PC-9 (cell line): Measurements from ENCODE around the gene PSMC1. TPM values are rescaled to one million over a fixed set of nuclear protein-coding genes. Genes with fewer than 3 reads are reported as not detected.

Source experiments
- BruUV-seq: library from RNA; stranded (reverse); fragments of 400-500 nt; replicated peaks from 2 replicates; lab custom pipeline; 2021; lab: Mats Ljungman, UMichigan
- CTCF ChIA-PET: fragments of 300-600 bp; sonication (Branson Sonifier 250); formaldehyde crosslinking; loops from one replicate; lab custom pipeline; 2022; ENCODE audit warnings: antibody characterized with exemption; lab: Charles Lee
- POLR2A ChIA-PET: fragments of 300-600 bp; sonication (Branson Sonifier 250); formaldehyde crosslinking; loops from one replicate; lab custom pipeline; 2022; ENCODE audit warnings: antibody characterized with exemption; ENCODE audit not compliant: unreplicated experiment; lab: Charles Lee
- DNase-seq, 2 experiments: peaks; one replicate each; pipeline versions ENCODE4 v3.0.0 to v3.0.0-alpha.2; 2015 to 2022; ENCODE audit warnings: mixed read lengths in 1 of 2
- H2AFZ ChIP-seq: fragments of 200-600 bp; sonication (generic); 2 replicates; pipeline ENCODE4 v1.8.1; 2017; ENCODE audit warnings: antibody characterized with exemption
- H3F3A ChIP-seq: fragments of 200-600 bp; sonication (generic); 2 replicates; pipeline ENCODE4 v1.8.1; 2017; ENCODE audit warnings: antibody characterized with exemption, mild to moderate bottlenecking, low read depth; ENCODE audit not compliant: insufficient read depth
- H3K27ac ChIP-seq: fragments of 200-600 bp; sonication (generic); 2 replicates; pipeline ENCODE4 v1.6.1; 2016; ENCODE audit warnings: mixed run types
- H3K27me3 ChIP-seq: fragments of 200-600 bp; sonication (generic); 2 replicates; pipeline ENCODE4 v1.6.1; 2016; ENCODE audit warnings: low read depth, mixed run types; ENCODE audit not compliant: insufficient read depth
- H3K36me3 ChIP-seq: fragments of 200-600 bp; sonication (generic); 2 replicates; pipeline ENCODE4 v1.6.1; 2016; ENCODE audit warnings: low read depth, mixed run types
- H3K4me1 ChIP-seq: fragments of 200-600 bp; sonication (generic); replicated peaks from 2 replicates; pipeline ENCODE4 v1.6.1; 2016; ENCODE audit warnings: mixed run types; ENCODE audit not compliant: insufficient read depth
- H3K4me2 ChIP-seq: fragments of 200-600 bp; sonication (generic); 2 replicates; pipeline ENCODE4 v1.6.1; 2017; ENCODE audit warnings: mixed run types
- H3K4me3 ChIP-seq: fragments of 200-600 bp; sonication (generic); 2 replicates; pipeline ENCODE4 v1.6.1; 2016; ENCODE audit warnings: mixed run types
- H3K79me2 ChIP-seq: fragments of 200-600 bp; sonication (generic); 2 replicates; pipeline ENCODE4 v1.6.1; 2017; ENCODE audit warnings: low read depth, mixed run types
- H3K9me2 ChIP-seq: fragments of 200-600 bp; sonication (generic); 2 replicates; pipeline ENCODE4 v1.8.1; 2017; ENCODE audit warnings: mild to moderate bottlenecking; ENCODE audit not compliant: insufficient read depth
- H3K9me3 ChIP-seq: fragments of 200-600 bp; sonication (generic); 2 replicates; pipeline ENCODE4 v1.8.1; 2016; ENCODE audit warnings: low read depth; ENCODE audit not compliant: insufficient read depth
- H4K20me1 ChIP-seq: fragments of 200-600 bp; sonication (generic); 2 replicates; pipeline ENCODE4 v1.8.1; 2017; ENCODE audit not compliant: insufficient read depth
- CTCF ChIP-seq: fragments of 200-600 bp; sonication (generic); conservative IDR thresholded peaks from 2 replicates; pipeline ENCODE4 v1.6.1; 2017; ENCODE audit warnings: mixed run types, antibody characterized with exemption, mild to moderate bottlenecking, moderate library complexity
- EZH2 ChIP-seq: fragments of 200-600 bp; sonication (generic); IDR thresholded peaks from 2 replicates; pipeline ENCODE4 v1.8.0; 2017; ENCODE audit warnings: antibody characterized with exemption, low read depth
- intact Hi-C: fragments of 100-400 bp; cut with micrococcal nuclease; formaldehyde crosslinking; loops from one replicate; pipeline ENCODE4 v1.10.0; 2022; ENCODE audit not compliant: unreplicated experiment
- total RNA-seq: library from RNA; stranded (reverse); gene quantifications from 2 replicates; pipeline ENCODE4 v1.2.3, GENCODE V29; 2021

Gene PSMC1
- total RNA-seq, 1 experiment from 2014 or later, result 50.8 TPM

- BruUV-seq, result no TSS peak
- no peaks in the 10 kb centered on the region for H3K4me1 ChIP-seq
- no peak for DNase-seq
- H3K9me2 ChIP-seq, result no peaks in the 10 kb centered on the region
- no peaks in the 10 kb centered on the region for H3K9me3 ChIP-seq
- no peak overlapping the region for H3K27ac ChIP-seq
- no peaks in the 10 kb centered on the region for H3K36me3 ChIP-seq
- ChIA-PET POLR2A (no interaction called here), CTCF (no interaction called here)
- 0 out of 2 replicates have a peak, but pooled peaks cover 7% of the 10 kb centered on the region for H3F3A ChIP-seq
- TF ChIP-seq EZH2, result no peak
- no peak for TF ChIP-seq CTCF
- no peaks in the 10 kb centered on the region for H3K79me2 ChIP-seq
- H3K4me2 ChIP-seq, result no peak overlapping the region
- H3K27me3 ChIP-seq, result no peaks in the 10 kb centered on the region
- no peaks in the 10 kb centered on the region; the same call in 1 of the 2 replicates for H4K20me1 ChIP-seq
- intact Hi-C loops, result no loop called here
- no peak overlapping the region for H2AFZ ChIP-seq
- H3K4me3 ChIP-seq, result no peak overlapping the region
These were observed 19.5 kb downstream of the PSMC1 start for GRCh38 chr14:90275820-90276219.

- no peaks in the 10 kb centered on the region; the same call in 1 of the 2 replicates for H4K20me1 ChIP-seq
- H2AFZ ChIP-seq, result no peak overlapping the region
- DNase-seq, result no peak
- no peaks in the 10 kb centered on the region for H3K27me3 ChIP-seq
- ChIA-PET CTCF (no interaction called here), POLR2A (no interaction called here)
- no peaks in the 10 kb centered on the region for H3K9me2 ChIP-seq
- no peak overlapping the region for H3K27ac ChIP-seq
- 0 out of 2 replicates have a peak, but pooled peaks cover 7% of the 10 kb centered on the region for H3F3A ChIP-seq
- no peaks in the 10 kb centered on the region for H3K79me2 ChIP-seq
- no peaks in the 10 kb centered on the region for H3K4me1 ChIP-seq
- H3K4me3 ChIP-seq, result no peak overlapping the region
- no peak overlapping the region for H3K4me2 ChIP-seq
- no peaks in the 10 kb centered on the region for H3K9me3 ChIP-seq
- no peaks in the 10 kb centered on the region for H3K36me3 ChIP-seq
- TF ChIP-seq CTCF, result no peak
- no peak for TF ChIP-seq EZH2
- intact Hi-C loops, result no loop called here
- no TSS peak for BruUV-seq
These were observed 20.5 kb downstream of the PSMC1 start for GRCh38 chr14:90276646-90277367.

- Histone ChIP-seq H2AFZ (no peak overlapping the region), H4K20me1 (no peaks in the 10 kb centered on the region; the same call in 1 of the 2 replicates), H3K27ac (no peak overlapping the region), H3K4me1 (no peaks in the 10 kb centered on the region), H3K9me3 (no peaks in the 10 kb centered on the region), H3F3A (0 out of 2 replicates have a peak, but pooled peaks cover 7% of the 10 kb centered on the region), H3K4me2 (no peak overlapping the region), H3K36me3 (no peaks in the 10 kb centered on the region), H3K79me2 (no peaks in the 10 kb centered on the region), H3K9me2 (no peaks in the 10 kb centered on the region), H3K27me3 (no peaks in the 10 kb centered on the region), H3K4me3 (no peak overlapping the region)
- TF ChIP-seq EZH2 (no peak), CTCF (no peak)
- no TSS peak for BruUV-seq
- intact Hi-C loops, result no loop called here
- ChIA-PET CTCF (no interaction called here), POLR2A (no interaction called here)
- DNase-seq, result no peak
These were observed 21.3 kb downstream of the PSMC1 start for GRCh38 chr14:90277581-90278198.
